IMR-90 (cell line): ENCODE measurements around the gene LAG3. TPM values are rescaled to one million over a fixed set of nuclear protein-coding genes. Genes with fewer than 3 reads are reported as not detected.
A peak's percentile ranks its signal among the peaks of the same experiment; 100 is the strongest.

ENCODE experiments used
- ATAC-seq: fragments of 200-7000 bp; cut with Tn5 transposase; 2 replicates; pipeline ENCODE4 v1.9.1; 2020; ENCODE audit warnings: low read depth, mild to moderate bottlenecking, moderate library complexity
- BruUV-seq: library from RNA; stranded (reverse); fragments of 400-500 nt; replicated peaks from 2 replicates; lab custom pipeline; 2021; lab: Mats Ljungman, UMichigan
- CTCF ChIA-PET: fragments of 300-600 bp; formaldehyde crosslinking; extraction: SDS; loops from one replicate; lab custom pipeline; 2021; ENCODE audit warnings: antibody characterized with exemption; lab: Yijun Ruan, JAX
- POLR2A ChIA-PET: fragments of 300-600 bp; sonication (Branson Sonifier 250); formaldehyde crosslinking; loops from one replicate; lab custom pipeline; 2022; ENCODE audit warnings: antibody characterized with exemption; ENCODE audit not compliant: unreplicated experiment; lab: Charles Lee
- DNase-seq: peaks from one replicate; pipeline ENCODE4 v3.0.0; 2013
- H2AFZ ChIP-seq: replicated peaks from 2 replicates; pipeline ENCODE3; 2013; ENCODE audit warnings: low read length, mild to moderate bottlenecking; ENCODE audit not compliant: poor library complexity
- H2AK5ac ChIP-seq: 2 replicates; pipeline ENCODE4 v1.6.1; 2013; ENCODE audit warnings: low read depth, low read length, inconsistent platforms
- H2AK9ac ChIP-seq: replicated peaks from 2 replicates; pipeline ENCODE3; 2013; ENCODE audit warnings: mild to moderate bottlenecking, low read depth, low read length, moderate library complexity; ENCODE audit not compliant: poor library complexity
- H2BK120ac ChIP-seq: 2 replicates; pipeline ENCODE4 v1.6.1; 2013; ENCODE audit warnings: low read depth, low read length, inconsistent platforms
- H2BK15ac ChIP-seq: 3 replicates; pipeline ENCODE4 v1.6.1; 2013; ENCODE audit warnings: low read depth, low read length, inconsistent platforms
- H2BK20ac ChIP-seq: 2 replicates; pipeline ENCODE4 v1.6.1; 2013; ENCODE audit warnings: low read depth, mild to moderate bottlenecking, inconsistent platforms, low read length, moderate library complexity
- H2BK5ac ChIP-seq: 2 replicates; pipeline ENCODE4 v1.6.1; 2013; ENCODE audit warnings: mild to moderate bottlenecking, low read depth, low read length, inconsistent platforms; ENCODE audit not compliant: poor library complexity, severe bottlenecking
- H3K14ac ChIP-seq: replicated peaks from 2 replicates; pipeline ENCODE4 v1.6.1; 2013; ENCODE audit warnings: low read depth, low read length, inconsistent platforms
- H3K18ac ChIP-seq: 2 replicates; pipeline ENCODE4 v1.6.1; 2013; ENCODE audit warnings: low read depth, low read length, control low read depth
- H3K23ac ChIP-seq: 2 replicates; pipeline ENCODE4 v1.6.1; 2013; ENCODE audit warnings: low read depth, low read length, inconsistent platforms
- H3K27ac ChIP-seq: 2 replicates; pipeline ENCODE4 v1.5.1; 2013; ENCODE audit warnings: mild to moderate bottlenecking, control low read depth, low read length; ENCODE audit not compliant: insufficient read depth
- H3K27me3 ChIP-seq: 2 replicates; pipeline ENCODE4 v1.6.1; 2013; ENCODE audit warnings: low read length; ENCODE audit not compliant: control insufficient read depth, insufficient read depth
- H3K36me3 ChIP-seq: 2 replicates; pipeline ENCODE4 v1.6.1; 2013; ENCODE audit warnings: low read length, mixed read lengths; ENCODE audit not compliant: control insufficient read depth, insufficient read depth
- H3K4ac ChIP-seq: 2 replicates; pipeline ENCODE4 v1.6.1; 2013; ENCODE audit warnings: low read depth, low read length, inconsistent platforms
- H3K4me1 ChIP-seq: 2 replicates; pipeline ENCODE4 v1.6.1; 2013; ENCODE audit warnings: low read length, mixed read lengths; ENCODE audit not compliant: control insufficient read depth, insufficient read depth
- H3K4me2 ChIP-seq: 2 replicates; pipeline ENCODE4 v1.6.1; 2013; ENCODE audit warnings: low read depth, mild to moderate bottlenecking, control low read depth, low read length, moderate library complexity
- H3K4me3 ChIP-seq: 2 replicates; pipeline ENCODE4 v1.5.1; 2013; ENCODE audit warnings: low read depth, mild to moderate bottlenecking, control low read depth, low read length, moderate library complexity; ENCODE audit not compliant: insufficient read depth
- H3K56ac ChIP-seq: 2 replicates; pipeline ENCODE4 v1.6.1; 2013; ENCODE audit warnings: low read length, inconsistent platforms; ENCODE audit not compliant: insufficient read depth; ENCODE audit errors: extremely low read depth
- H3K79me1 ChIP-seq, 2 experiments: 2 replicates each; pipeline ENCODE4 v1.6.1; 2013; ENCODE audit warnings: low read length in 2 of 2, inconsistent platforms in 1 of 2, low read depth in 1 of 2
- H3K9ac ChIP-seq: 2 replicates; pipeline ENCODE4 v1.6.1; 2013; ENCODE audit warnings: low read depth, low read length, control low read depth
- H3K9me1 ChIP-seq: 2 replicates; pipeline ENCODE4 v1.6.1; 2013; ENCODE audit warnings: low read length, inconsistent platforms; ENCODE audit not compliant: insufficient read depth
- H3K9me3 ChIP-seq: 2 replicates; pipeline ENCODE4 v1.6.1; 2013; ENCODE audit warnings: low read length; ENCODE audit not compliant: control insufficient read depth, insufficient read depth
- H4K20me1 ChIP-seq: 2 replicates; pipeline ENCODE4 v1.6.1; 2013; ENCODE audit warnings: low read length, inconsistent platforms; ENCODE audit not compliant: insufficient read depth
- H4K5ac ChIP-seq: 2 replicates; pipeline ENCODE4 v1.6.1; 2013; ENCODE audit warnings: mild to moderate bottlenecking, low read depth, low read length, control low read depth
- H4K8ac ChIP-seq, 2 experiments: 2 replicates each; pipeline ENCODE4 v1.6.1; 2013; ENCODE audit warnings: low read depth in 2 of 2, low read length in 2 of 2, control low read depth in 1 of 2, inconsistent platforms in 1 of 2
- H4K91ac ChIP-seq: 2 replicates; pipeline ENCODE4 v1.6.1; 2013; ENCODE audit warnings: low read depth, low read length, inconsistent platforms; ENCODE audit not compliant: insufficient read depth
- FOS ChIP-seq: fragments of 150-350 bp; IDR thresholded peaks from 2 replicates; pipeline ENCODE4 v1.6.1; 2016; ENCODE audit warnings: low read depth, low read length
- MAFK ChIP-seq: IDR thresholded peaks from 2 replicates; pipeline ENCODE4 v1.6.1; 2012; ENCODE audit warnings: low read depth, low read length, improper control_type of control experiment
- NFE2L2 ChIP-seq: fragments of 150-350 bp; IDR thresholded peaks from 2 replicates; pipeline ENCODE4 v1.6.1; 2016; ENCODE audit warnings: low read depth, mild to moderate bottlenecking, low read length
- RAD21 ChIP-seq: IDR thresholded peaks from 2 replicates; pipeline ENCODE4 v1.6.1; 2012; ENCODE audit warnings: low read length, improper control_type of control experiment
- SMC3 ChIP-seq: fragments of 150-350 bp; IDR thresholded peaks from 2 replicates; pipeline ENCODE4 v1.6.1; 2016; ENCODE audit warnings: low read depth, mild to moderate bottlenecking, antibody characterized with exemption, low read length, moderate library complexity
- WGBS, 2 experiments: methylation state at CpG; one replicate each; pipeline versions ENCODE4 v1.1.5 to v1.1.7; 2013; ENCODE audit warnings: missing lambda C conversion rate in 2 of 2; ENCODE audit not compliant: insufficient read length in 1 of 2; ENCODE audit errors: extremely low coverage in 2 of 2; 5-methylcytosine and 5-hydroxymethylcytosine counted together
- dilution Hi-C: fragments of 300-500 bp; cut with HindIII; formaldehyde crosslinking; loops from one replicate; pipeline ENCODE4 v1.14.3; 2018; ENCODE audit warnings: low sequenced_read_pairs; ENCODE audit not compliant: unreplicated experiment
- in situ Hi-C: fragments of 300-500 bp; cut with MboI; formaldehyde crosslinking; loops from 3 replicates; pipeline ENCODE4 v1.14.3; 2019; ENCODE audit warnings: low sequenced_read_pairs, inconsistent platforms, mixed read lengths
- intact Hi-C: fragments of 100-400 bp; cut with micrococcal nuclease; formaldehyde crosslinking; loops from 2 replicates; pipeline ENCODE4 v1.10.0; 2022
- polyA plus RNA-seq, 3 experiments: library from polyadenylated mRNA; depleted of rRNA; stranded (reverse); fragments of >200 nt; gene quantifications; 2 replicates each; pipeline ENCODE4 v1.2.3, GENCODE V29; 2012; ENCODE audit warnings: low replicate concordance in 1 of 3
- total RNA-seq: library from RNA; depleted of rRNA; stranded (reverse); fragments of >200 nt; gene quantifications from 2 replicates; pipeline ENCODE4 v1.2.3, GENCODE V29; 2012
- TF ChIP-seq, protein P1 (sequence below): fragments of 150-350 bp; IDR thresholded peaks from 2 replicates; pipeline ENCODE4 v1.6.1; 2017; ENCODE audit warnings: mild to moderate bottlenecking, antibody characterized with exemption, low read length, low read depth
- TF ChIP-seq, protein P2 (sequence below): conservative IDR thresholded peaks from 2 replicates; pipeline ENCODE4 v1.5.1; 2012; ENCODE audit warnings: mild to moderate bottlenecking, low read depth, low read length, improper control_type of control experiment

The LAG3 gene
- total and polyA plus RNA-seq, 2 of the 4 experiments (the other 2 are of a cell fraction): 0.41 TPM; not detected in 1

DNA sequence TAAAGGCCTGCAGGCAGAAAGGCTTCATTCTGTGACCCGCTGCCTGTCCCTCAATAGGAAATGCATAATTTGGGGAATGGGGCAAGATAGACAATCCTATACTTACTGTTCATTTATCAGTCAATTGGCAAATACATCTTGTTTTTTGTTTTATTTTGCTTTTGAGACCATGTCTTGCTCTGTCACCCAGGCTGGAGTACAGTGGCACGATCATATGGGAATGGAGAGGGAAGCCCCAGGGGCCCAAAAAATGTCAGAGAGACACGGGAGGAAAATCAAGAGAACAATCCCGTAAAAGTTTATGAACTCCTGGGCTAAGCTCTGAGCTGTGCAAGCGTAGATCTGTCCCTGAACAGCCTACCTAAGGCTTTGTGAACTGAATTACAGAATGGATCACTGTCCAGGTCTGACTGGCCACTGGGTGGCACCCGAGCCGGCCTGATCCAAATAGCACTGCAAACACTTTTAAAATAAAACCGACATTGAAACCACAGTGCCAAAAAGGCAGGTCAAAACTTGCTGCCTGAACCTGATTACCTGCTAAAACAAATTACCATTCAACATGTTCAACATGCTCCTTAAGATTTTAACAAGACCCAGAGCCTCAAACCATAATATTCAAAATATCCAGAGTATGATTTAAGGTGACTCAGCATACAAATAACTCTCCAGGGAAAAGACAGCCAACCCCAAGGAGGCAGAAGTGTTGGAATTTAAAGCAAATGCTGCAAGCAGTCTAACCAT lies 36.7 kb upstream of the LAG3 start:
- ChIA-PET POLR2A (interaction anchor here (0.6 kb wide), 1 partner anchor 30 kb away, joined by 4 read pairs; no protein-coding TSS in a partner anchor), CTCF (interaction anchor here (0.5 to 0.6 kb wide), 2 partner anchors 9 to 74 kb away, joined by 3 read pairs; no protein-coding TSS in a partner anchor)
- in situ Hi-C loops: no loop called here
- ATAC-seq (peak; percentile 94), DNase-seq (peak; percentile 58)
- Histone ChIP-seq H3K27me3 (no peaks in the 10 kb centered on the region), H2AFZ (no peak overlapping the region), H3K9me3 (no peaks in the 10 kb centered on the region), H3K9me1 (no peaks in the 10 kb centered on the region), H3K4ac (no peak overlapping the region), H2AK5ac (no peak overlapping the region), H3K23ac (no peak overlapping the region), H3K18ac (no peak overlapping the region), H3K27ac (no peak overlapping the region), H4K91ac (no peak overlapping the region), H3K9ac (no peak overlapping the region), H3K14ac (no peak overlapping the region), H3K36me3 (peaks cover 15% of the 10 kb centered on the region), H3K4me1 (no peaks in the 10 kb centered on the region), H4K20me1 (no peaks in the 10 kb centered on the region), H2AK9ac (no peak overlapping the region), H2BK120ac (no peak overlapping the region), H3K79me1 (no peaks in the 10 kb centered on the region; a peak in 1 of 4 replicates), H2BK15ac (no peak overlapping the region), H3K4me3 (no peak overlapping the region), H2BK5ac (peak overlapping the region; percentile 16), H3K4me2 (no peak overlapping the region; the same call in 1 of the 2 replicates), H4K5ac (no peak overlapping the region), H2BK20ac (peak overlapping the region; percentile 6; the same call in 1 of the 2 replicates), H3K56ac (no peak overlapping the region), H4K8ac (no peak overlapping the region; a peak in 1 of 4 replicates)
- dilution Hi-C loops: no loop called here
- intact Hi-C loops: loop anchor here (1.0 kb wide), 2 partner anchors 44 to 90 kb away; no protein-coding TSS in a partner anchor
- TF ChIP-seq NFE2L2 (peak; percentile 62), SMC3 (peak; percentile 68), FOS (no peak), RAD21 (peak; percentile 66), MAFK (peak; percentile 37; the same call in 1 of the 2 replicates)
- TF ChIP-seq, protein P1, sequence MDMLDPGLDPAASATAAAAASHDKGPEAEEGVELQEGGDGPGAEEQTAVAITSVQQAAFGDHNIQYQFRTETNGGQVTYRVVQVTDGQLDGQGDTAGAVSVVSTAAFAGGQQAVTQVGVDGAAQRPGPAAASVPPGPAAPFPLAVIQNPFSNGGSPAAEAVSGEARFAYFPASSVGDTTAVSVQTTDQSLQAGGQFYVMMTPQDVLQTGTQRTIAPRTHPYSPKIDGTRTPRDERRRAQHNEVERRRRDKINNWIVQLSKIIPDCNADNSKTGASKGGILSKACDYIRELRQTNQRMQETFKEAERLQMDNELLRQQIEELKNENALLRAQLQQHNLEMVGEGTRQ: no peak
- TF ChIP-seq, protein P2, sequence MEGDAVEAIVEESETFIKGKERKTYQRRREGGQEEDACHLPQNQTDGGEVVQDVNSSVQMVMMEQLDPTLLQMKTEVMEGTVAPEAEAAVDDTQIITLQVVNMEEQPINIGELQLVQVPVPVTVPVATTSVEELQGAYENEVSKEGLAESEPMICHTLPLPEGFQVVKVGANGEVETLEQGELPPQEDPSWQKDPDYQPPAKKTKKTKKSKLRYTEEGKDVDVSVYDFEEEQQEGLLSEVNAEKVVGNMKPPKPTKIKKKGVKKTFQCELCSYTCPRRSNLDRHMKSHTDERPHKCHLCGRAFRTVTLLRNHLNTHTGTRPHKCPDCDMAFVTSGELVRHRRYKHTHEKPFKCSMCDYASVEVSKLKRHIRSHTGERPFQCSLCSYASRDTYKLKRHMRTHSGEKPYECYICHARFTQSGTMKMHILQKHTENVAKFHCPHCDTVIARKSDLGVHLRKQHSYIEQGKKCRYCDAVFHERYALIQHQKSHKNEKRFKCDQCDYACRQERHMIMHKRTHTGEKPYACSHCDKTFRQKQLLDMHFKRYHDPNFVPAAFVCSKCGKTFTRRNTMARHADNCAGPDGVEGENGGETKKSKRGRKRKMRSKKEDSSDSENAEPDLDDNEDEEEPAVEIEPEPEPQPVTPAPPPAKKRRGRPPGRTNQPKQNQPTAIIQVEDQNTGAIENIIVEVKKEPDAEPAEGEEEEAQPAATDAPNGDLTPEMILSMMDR: peak; percentile 75
- WGBS, 2 experiments: 35% methylated on average over 5 of the region's 8 CpGs; no CpG with 5 or more reads in 1 of the 2 experiments
- BruUV-seq: no TSS peak
